ENCODE results near the gene DERA. TPM values are rescaled to one million over a fixed set of nuclear protein-coding genes. Genes with fewer than 3 reads are reported as not detected.
"Not testable (repeated sequence)": the region's sequence is repeated elsewhere in the genome, so short reads cannot be mapped to it uniquely, and the experiment has no call there.

The DERA gene
- total RNA-seq, 4 donors from 2014 or later, result 30.9 to 40.6 (median 34.9) TPM

DNA sequence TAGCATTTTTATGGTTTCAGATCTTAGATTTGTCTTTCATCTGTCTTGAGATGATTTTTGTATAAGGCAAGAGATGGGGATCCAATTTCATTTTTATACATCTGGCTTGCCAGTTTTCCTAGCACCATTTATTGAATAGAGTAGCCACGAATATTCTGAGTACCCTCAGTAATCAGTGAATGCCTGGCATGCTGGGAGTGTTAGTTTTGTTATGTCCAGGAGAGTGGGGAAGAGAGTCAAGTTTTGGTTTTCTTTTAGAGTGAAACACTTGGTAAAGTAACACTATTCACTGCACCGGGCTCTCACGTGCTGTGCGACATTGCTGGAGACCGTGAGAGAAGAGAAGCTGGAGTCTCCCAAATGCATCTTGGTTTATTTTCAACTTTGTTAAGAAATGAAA is 31.3 kb downstream of the DERA start:
- H3K27me3 ChIP-seq, result no peaks in the 10 kb centered on the region
- no peaks in the 10 kb centered on the region for H3K4me1 ChIP-seq
- no peak overlapping the region for H3K27ac ChIP-seq
- no peak for DNase-seq (ENCODE audit: low spot score in 2 of 2)
- peaks cover 0 to 15% (median 0%) of the 10 kb centered on the region in 4 donors for H3K9me3 ChIP-seq
- H3K36me3 ChIP-seq, result peaks cover 0 to 12% (median 0%) of the 10 kb centered on the region in 3 donors
- TF ChIP-seq, protein P1, sequence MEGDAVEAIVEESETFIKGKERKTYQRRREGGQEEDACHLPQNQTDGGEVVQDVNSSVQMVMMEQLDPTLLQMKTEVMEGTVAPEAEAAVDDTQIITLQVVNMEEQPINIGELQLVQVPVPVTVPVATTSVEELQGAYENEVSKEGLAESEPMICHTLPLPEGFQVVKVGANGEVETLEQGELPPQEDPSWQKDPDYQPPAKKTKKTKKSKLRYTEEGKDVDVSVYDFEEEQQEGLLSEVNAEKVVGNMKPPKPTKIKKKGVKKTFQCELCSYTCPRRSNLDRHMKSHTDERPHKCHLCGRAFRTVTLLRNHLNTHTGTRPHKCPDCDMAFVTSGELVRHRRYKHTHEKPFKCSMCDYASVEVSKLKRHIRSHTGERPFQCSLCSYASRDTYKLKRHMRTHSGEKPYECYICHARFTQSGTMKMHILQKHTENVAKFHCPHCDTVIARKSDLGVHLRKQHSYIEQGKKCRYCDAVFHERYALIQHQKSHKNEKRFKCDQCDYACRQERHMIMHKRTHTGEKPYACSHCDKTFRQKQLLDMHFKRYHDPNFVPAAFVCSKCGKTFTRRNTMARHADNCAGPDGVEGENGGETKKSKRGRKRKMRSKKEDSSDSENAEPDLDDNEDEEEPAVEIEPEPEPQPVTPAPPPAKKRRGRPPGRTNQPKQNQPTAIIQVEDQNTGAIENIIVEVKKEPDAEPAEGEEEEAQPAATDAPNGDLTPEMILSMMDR (IDR thresholded peaks at IDR 0.05), result no peak
- TF ChIP-seq POLR2A (IDR thresholded peaks at IDR 0.05), result no peak
- TF ChIP-seq EP300 (IDR thresholded peaks at IDR 0.05), result no peak
- WGBS, 2 donors, result 89 to 90% methylated on average over 5 of the region's 5 CpGs
- no peak overlapping the region for H3K4me3 ChIP-seq

DNA sequence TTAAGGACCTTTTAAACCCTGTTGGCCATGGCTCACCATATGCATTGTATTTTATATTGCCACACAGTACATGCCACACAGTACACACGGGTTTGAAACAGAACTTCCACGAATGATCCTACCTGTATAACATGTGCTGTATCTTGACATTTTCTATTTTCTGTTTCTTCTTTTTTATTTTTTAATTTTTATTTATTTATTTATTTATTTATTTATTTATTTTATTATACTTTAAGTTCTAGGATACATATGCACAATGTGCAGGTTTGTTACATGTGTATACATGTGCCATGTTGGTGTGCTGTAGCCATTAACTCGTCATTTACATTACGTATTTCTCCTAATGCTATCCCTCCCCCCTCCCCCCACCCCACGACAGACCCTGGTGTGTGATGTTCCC is 32.4 kb downstream of the DERA start:
- H3K27me3 ChIP-seq; DNase-seq (ENCODE audit: low spot score in 2 of 2); H3K4me3 ChIP-seq; H3K4me1 ChIP-seq; H3K27ac ChIP-seq: not testable (repeated sequence)
- Histone ChIP-seq H3K36me3 (peaks cover 0 to 12% (median 0%) of the 10 kb centered on the region in 3 donors), H3K9me3 (peaks cover 0 to 19% (median 0%) of the 10 kb centered on the region in 4 donors)
- WGBS, 2 donors, result 96 to 99% methylated on average over 5 of the region's 5 CpGs

DNA sequence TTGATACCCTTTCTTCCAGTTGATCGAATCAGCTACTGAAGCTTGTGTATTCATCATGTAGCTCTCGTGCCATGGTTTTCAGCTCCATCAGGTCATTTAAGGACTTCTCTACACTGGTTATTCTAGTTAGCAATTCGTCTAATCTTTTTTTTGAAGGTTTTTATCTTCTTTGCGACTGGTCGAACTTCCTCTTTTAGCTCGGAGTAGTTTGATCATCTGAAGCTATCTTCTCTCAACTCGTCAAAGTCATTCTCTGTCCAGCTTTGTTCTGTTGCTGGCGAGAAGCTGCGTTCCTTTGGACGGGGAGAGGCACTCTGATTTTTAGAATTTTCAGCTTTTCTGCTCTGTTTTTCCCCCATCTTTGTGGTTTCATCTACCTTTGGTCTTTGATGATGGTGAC is 37.3 kb downstream of the DERA start:
- not testable (repeated sequence) for H3K27ac ChIP-seq; H3K4me1 ChIP-seq; H3K27me3 ChIP-seq; DNase-seq (ENCODE audit: low spot score in 2 of 2); H3K4me3 ChIP-seq; H3K36me3 ChIP-seq
- H3K9me3 ChIP-seq, result peaks cover 0 to 14% (median 0%) of the 10 kb centered on the region in 4 donors
- 96 to 97% methylated on average over 10 of the region's 10 CpGs for WGBS, 2 donors

DNA sequence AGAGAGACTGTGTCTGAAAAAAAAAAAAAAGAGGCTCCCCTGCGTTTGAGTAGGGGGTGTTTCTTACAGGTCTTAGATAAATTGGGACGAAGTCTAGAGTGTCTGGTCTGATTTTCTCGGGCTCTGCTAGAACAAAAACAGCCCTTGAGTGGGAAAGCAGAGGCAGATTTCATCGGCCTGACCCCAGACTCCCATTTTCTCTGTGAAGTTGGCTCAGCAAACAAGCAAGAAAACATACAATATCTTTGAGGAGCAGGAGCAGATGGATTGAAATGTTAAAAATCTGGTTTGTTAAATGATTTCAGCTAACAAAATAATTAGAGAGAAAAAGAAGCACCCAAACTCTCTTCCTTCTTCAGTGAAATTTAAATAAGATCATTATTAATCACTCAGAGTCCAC is 44.1 kb downstream of the DERA start:
- no peak for DNase-seq (ENCODE audit: low spot score in 2 of 2)
- no peak overlapping the region for H3K27ac ChIP-seq
- H3K9me3 ChIP-seq, result no peaks in the 10 kb centered on the region
- no peak overlapping the region for H3K4me3 ChIP-seq
- no peaks in the 10 kb centered on the region for H3K4me1 ChIP-seq
- no peaks in the 10 kb centered on the region for H3K27me3 ChIP-seq
- TF ChIP-seq, protein P1 (IDR thresholded peaks at IDR 0.05), result no peak
- TF ChIP-seq POLR2A (IDR thresholded peaks at IDR 0.05) (no peak), EP300 (IDR thresholded peaks at IDR 0.05) (no peak)
- H3K36me3 ChIP-seq, result peaks cover 2 to 5% (median 2%) of the 10 kb centered on the region in 3 donors
- WGBS, 2 donors, result 50 to 53% methylated on average over 4 of the region's 4 CpGs

DNA sequence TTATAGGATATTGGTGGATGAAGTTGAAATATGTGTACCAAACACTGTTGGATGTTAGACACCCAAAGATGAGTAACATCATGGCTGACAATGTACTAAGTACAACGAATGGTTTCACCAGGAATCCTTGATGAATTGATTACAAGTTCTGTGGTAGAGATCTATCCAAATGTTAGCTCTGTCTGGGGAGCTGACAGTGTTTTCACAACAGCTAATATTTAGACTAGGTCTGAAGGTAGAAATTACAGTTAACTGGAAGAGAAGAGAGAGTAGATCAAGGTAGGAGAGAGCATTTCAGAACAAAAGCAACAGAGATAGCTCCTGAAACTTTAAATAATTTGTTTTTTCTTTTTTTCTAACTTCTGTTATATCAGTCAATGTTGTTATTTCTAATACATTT is 44.9 kb downstream of the DERA start:
- no peaks in the 10 kb centered on the region for H3K4me1 ChIP-seq
- no peak for DNase-seq (ENCODE audit: low spot score in 2 of 2)
- peaks cover 2 to 9% (median 5%) of the 10 kb centered on the region in 3 donors for H3K36me3 ChIP-seq
- no peak overlapping the region for H3K27ac ChIP-seq
- no peak overlapping the region for H3K4me3 ChIP-seq
- no peaks in the 10 kb centered on the region for H3K9me3 ChIP-seq
- H3K27me3 ChIP-seq, result no peaks in the 10 kb centered on the region
- TF ChIP-seq, protein P1 (IDR thresholded peaks at IDR 0.05), result no peak
- TF ChIP-seq EP300 (IDR thresholded peaks at IDR 0.05) (no peak), POLR2A (IDR thresholded peaks at IDR 0.05) (no peak)
- WGBS, 2 donors, result 73 to 89% methylated on average over 1 of the region's 1 CpG

DNA sequence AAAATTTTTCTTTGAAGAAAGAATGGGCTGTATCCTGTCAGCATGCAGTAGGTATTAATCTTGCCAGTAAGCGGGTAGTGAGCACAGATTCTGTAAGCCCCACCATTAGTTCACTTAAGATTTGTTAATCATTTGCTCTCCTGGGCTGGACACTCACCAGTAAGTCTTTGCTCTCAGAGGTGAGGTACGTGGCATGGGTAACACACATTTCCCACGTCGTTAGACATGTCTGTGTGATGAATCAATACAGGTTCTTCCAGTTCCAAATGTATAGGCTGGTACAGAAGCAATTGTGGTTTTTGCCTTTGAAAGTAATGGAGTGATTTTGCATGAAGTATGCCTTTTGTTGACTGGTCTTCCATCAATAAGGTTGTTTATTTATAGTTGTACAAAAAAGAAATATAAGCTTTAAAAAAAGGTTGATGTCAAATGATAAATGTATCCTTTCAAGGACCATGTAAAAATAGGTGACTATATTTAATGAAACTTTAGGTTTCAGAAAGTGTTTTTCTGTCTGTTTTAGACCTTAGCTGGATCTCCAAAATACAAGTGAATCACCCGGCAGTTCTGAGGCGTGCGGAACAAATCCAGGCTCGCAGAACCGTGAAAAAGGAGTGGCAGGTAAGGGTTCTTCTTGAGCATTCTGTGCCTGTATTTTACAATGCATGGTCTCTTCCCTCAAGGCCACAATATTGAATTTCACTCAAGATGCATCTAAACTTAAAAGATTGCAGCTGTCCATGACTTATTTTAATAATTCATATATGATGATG is 45.5 kb downstream of the DERA start:
- Histone ChIP-seq H3K27ac (no peak overlapping the region), H3K27me3 (no peaks in the 10 kb centered on the region), H3K9me3 (no peaks in the 10 kb centered on the region), H3K4me3 (no peak overlapping the region), H3K4me1 (no peaks in the 10 kb centered on the region), H3K36me3 (peaks cover 2 to 15% (median 5%) of the 10 kb centered on the region in 3 donors)
- TF ChIP-seq, protein P1 (IDR thresholded peaks at IDR 0.05), result no peak
- TF ChIP-seq POLR2A (IDR thresholded peaks at IDR 0.05) (no peak), EP300 (IDR thresholded peaks at IDR 0.05) (no peak)
- 91 to 95% methylated on average over 9 of the region's 9 CpGs for WGBS, 2 donors
- DNase-seq (ENCODE audit: low spot score in 2 of 2), result no peak

All from tibial nerve (tissue), 4 donors.